OCI-LY7 (cell line): ENCODE data around the gene RXRA. TPM values are rescaled to one million over a fixed set of nuclear protein-coding genes. Genes with fewer than 3 reads are reported as not detected.

Experiments used
- BruUV-seq: library from RNA; stranded (reverse); fragments of 400-500 nt; replicated peaks from 2 replicates; lab custom pipeline; 2021; lab: Mats Ljungman, UMichigan
- CTCF ChIA-PET: fragments of 300-600 bp; sonication (Branson Sonifier 250); formaldehyde crosslinking; loops from one replicate; lab custom pipeline; 2022; ENCODE audit warnings: antibody characterized with exemption; ENCODE audit not compliant: unreplicated experiment; lab: Charles Lee
- POLR2A ChIA-PET: fragments of 300-600 bp; sonication (Branson Sonifier 250); formaldehyde crosslinking; loops from one replicate; lab custom pipeline; 2022; ENCODE audit warnings: antibody characterized with exemption; lab: Charles Lee
- DNase-seq: peaks from one replicate; pipeline ENCODE4 v3.0.0-alpha.2; 2015; ENCODE audit warnings: low spot score
- H2AFZ ChIP-seq: fragments of 200-600 bp; sonication (generic), shearing (Covaris generic); 2 replicates; pipeline ENCODE4 v1.6.1; 2014; ENCODE audit warnings: mild to moderate bottlenecking, antibody characterized with exemption, low read length, moderate library complexity
- H3K27ac ChIP-seq: fragments of 200-600 bp; sonication (generic); 2 replicates; pipeline ENCODE4 v1.5.1; 2014; ENCODE audit warnings: mixed run types, low read depth, mild to moderate bottlenecking, moderate library complexity, low read length, inconsistent platforms; ENCODE audit not compliant: poor library complexity, severe bottlenecking
- H3K36me3 ChIP-seq: fragments of 200-600 bp; sonication (generic); 2 replicates; pipeline ENCODE4 v1.6.1; 2014; ENCODE audit warnings: mild to moderate bottlenecking, antibody characterized with exemption, low read length, moderate library complexity, mixed read lengths; ENCODE audit not compliant: insufficient read depth
- H3K4me1 ChIP-seq: fragments of 200-600 bp; sonication (generic); 2 replicates; pipeline ENCODE4 v1.5.1; 2014; ENCODE audit warnings: mild to moderate bottlenecking, low read length; ENCODE audit not compliant: insufficient read depth, poor library complexity, severe bottlenecking
- H3K4me2 ChIP-seq: fragments of 200-600 bp; sonication (generic); 2 replicates; pipeline ENCODE4 v1.6.1; 2014; ENCODE audit warnings: mild to moderate bottlenecking, low read length
- H3K4me3 ChIP-seq: fragments of 200-600 bp; sonication (generic); 2 replicates; pipeline ENCODE4 v1.5.1; 2014; ENCODE audit warnings: mild to moderate bottlenecking, low read depth, low read length; ENCODE audit not compliant: poor library complexity, severe bottlenecking
- H3K79me2 ChIP-seq: fragments of 200-600 bp; sonication (generic); 2 replicates; pipeline ENCODE4 v1.6.1; 2016; ENCODE audit warnings: low read depth, mild to moderate bottlenecking, low read length, moderate library complexity, mixed read lengths; ENCODE audit not compliant: insufficient read depth
- H3K9me2 ChIP-seq: fragments of 200-600 bp; sonication (generic); 2 replicates; pipeline ENCODE4 v1.6.1; 2016; ENCODE audit warnings: mild to moderate bottlenecking, low read length, mixed read lengths; ENCODE audit not compliant: insufficient read depth
- H3K9me3 ChIP-seq: fragments of 200-600 bp; sonication (generic); 2 replicates; pipeline ENCODE4 v1.6.1; 2014; ENCODE audit warnings: mild to moderate bottlenecking, mixed run types, low read length, mixed read lengths
- H4K20me1 ChIP-seq: fragments of 200-600 bp; sonication (generic); 2 replicates; pipeline ENCODE4 v1.6.1; 2014; ENCODE audit warnings: mild to moderate bottlenecking, antibody characterized with exemption, low read length, moderate library complexity, mixed read lengths; ENCODE audit not compliant: insufficient read depth
- EZH2phosphoT487 ChIP-seq: fragments of 200-600 bp; sonication (generic); IDR thresholded peaks from 2 replicates; pipeline ENCODE4 v1.6.1; 2018; ENCODE audit warnings: low read depth, borderline replicate concordance, mild to moderate bottlenecking, mixed run types, antibody characterized with exemption, low read length, moderate library complexity, mixed read lengths
- intact Hi-C: fragments of 100-400 bp; cut with micrococcal nuclease; formaldehyde crosslinking; loops from one replicate; pipeline ENCODE4 v1.10.0; 2022; ENCODE audit not compliant: unreplicated experiment
- total RNA-seq, 2 experiments: library from RNA; depleted of rRNA in 1 of 2; stranded (reverse); fragments of >200 nt in 1 of 2; shearing (Covaris generic) in 1 of 2; gene quantifications; 2 replicates each; pipeline ENCODE4 v1.2.3, GENCODE V29; 2014 to 2022
- TF ChIP-seq, protein P1 (sequence below): fragments of 200-600 bp; sonication (generic); conservative IDR thresholded peaks from 2 replicates; pipeline ENCODE4 v1.5.1; 2014; ENCODE audit warnings: mild to moderate bottlenecking, antibody characterized with exemption, low read length, moderate library complexity, mixed read lengths

RXRA gene
- total RNA-seq, 2 experiments from 2014 or later: 0.25 to 0.40 TPM

DNA sequence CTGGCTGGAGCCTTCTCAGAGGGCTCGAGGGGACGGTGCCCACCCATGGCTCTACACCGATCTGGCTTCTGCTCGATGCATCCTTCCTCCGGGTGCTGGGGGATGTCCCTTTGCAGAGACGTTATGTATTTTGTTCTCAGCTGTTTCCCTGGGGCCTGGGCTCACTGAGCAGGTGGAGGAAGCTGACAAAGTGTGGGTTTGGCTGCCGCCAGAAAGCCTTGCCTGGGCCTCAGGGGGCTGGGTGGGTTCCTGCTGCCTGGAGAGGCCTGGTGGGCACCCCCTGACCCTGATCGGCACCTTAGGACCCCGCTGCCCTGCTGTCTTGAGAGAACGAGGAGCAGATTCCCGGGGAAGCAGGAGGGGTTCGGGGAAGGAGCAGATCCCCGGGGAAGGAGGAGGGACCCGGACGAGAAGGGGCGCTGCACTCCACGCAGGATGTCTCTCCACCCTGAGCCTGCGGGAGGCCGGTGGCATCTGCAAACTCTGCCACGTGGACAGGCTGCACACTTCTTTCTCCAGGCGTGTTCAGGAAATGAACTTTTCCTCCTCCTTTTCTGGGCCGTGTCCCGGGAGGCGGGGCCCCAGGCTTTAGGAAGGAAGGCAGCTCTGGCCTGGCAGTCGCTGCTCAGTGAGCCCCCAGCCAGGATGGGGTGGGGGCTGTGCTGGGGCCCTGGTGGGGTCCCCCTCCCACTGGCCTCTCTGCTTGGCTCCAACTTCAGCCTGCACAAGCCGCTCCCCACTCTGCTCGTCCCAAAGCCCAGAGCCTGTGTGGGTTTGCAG, 148.9 kb downstream of the RXRA start:
- Histone ChIP-seq H3K4me3 (no peak overlapping the region), H3K9me2 (no peaks in the 10 kb centered on the region), H2AFZ (no peak overlapping the region), H3K79me2 (no peaks in the 10 kb centered on the region), H3K36me3 (no peaks in the 10 kb centered on the region), H3K27ac (no peak overlapping the region), H4K20me1 (no peaks in the 10 kb centered on the region), H3K4me2 (no peak overlapping the region), H3K4me1 (no peaks in the 10 kb centered on the region), H3K9me3 (no peaks in the 10 kb centered on the region)
- intact Hi-C loops: no loop called here
- CTCF ChIA-PET: no interaction called here
- DNase-seq: no peak
- no TSS peak for BruUV-seq
- TF ChIP-seq EZH2phosphoT487: no peak
- TF ChIP-seq, protein P1, sequence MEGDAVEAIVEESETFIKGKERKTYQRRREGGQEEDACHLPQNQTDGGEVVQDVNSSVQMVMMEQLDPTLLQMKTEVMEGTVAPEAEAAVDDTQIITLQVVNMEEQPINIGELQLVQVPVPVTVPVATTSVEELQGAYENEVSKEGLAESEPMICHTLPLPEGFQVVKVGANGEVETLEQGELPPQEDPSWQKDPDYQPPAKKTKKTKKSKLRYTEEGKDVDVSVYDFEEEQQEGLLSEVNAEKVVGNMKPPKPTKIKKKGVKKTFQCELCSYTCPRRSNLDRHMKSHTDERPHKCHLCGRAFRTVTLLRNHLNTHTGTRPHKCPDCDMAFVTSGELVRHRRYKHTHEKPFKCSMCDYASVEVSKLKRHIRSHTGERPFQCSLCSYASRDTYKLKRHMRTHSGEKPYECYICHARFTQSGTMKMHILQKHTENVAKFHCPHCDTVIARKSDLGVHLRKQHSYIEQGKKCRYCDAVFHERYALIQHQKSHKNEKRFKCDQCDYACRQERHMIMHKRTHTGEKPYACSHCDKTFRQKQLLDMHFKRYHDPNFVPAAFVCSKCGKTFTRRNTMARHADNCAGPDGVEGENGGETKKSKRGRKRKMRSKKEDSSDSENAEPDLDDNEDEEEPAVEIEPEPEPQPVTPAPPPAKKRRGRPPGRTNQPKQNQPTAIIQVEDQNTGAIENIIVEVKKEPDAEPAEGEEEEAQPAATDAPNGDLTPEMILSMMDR: no peak
- POLR2A ChIA-PET: no interaction called here

DNA sequence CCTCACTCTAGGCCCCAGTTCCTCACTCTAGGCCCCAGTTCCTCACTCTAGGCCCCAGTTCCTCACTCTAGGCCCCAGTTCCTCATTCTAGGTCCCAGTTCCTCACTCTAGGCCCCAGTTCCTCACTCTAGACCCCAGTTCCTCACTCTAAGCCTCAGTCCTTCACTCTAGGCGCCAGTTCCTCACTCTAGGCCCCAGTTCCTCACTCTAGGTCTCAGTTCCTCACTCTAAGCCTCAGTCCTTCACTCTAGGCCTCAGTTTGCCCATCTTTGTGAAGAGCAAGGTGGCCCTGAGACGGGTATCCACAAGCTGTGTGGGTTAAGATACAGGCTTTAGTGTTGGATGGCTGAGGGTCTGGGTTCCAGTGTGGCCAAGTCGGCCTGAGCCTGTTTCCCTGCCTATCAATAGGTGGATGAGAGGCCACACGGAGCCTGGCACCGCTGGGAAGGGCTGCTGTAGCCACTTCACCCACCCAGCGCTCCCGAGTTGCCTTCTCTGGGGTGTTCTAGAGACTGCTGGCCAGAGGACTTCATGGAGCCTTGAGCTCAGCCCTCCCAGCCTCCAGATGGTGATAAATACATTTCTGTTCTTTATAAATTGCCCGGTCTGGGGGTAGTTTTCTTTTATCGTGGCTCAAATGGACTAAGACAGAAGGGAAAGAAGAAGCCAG, 150.2 kb downstream of the RXRA start:
- intact Hi-C loops: no loop called here
- Histone ChIP-seq H3K4me2 (no peak overlapping the region), H3K27ac (no peak overlapping the region), H3K36me3 (no peaks in the 10 kb centered on the region), H3K4me3 (no peak overlapping the region), H3K9me2 (no peaks in the 10 kb centered on the region), H4K20me1 (no peaks in the 10 kb centered on the region), H3K9me3 (no peaks in the 10 kb centered on the region), H2AFZ (no peak overlapping the region), H3K4me1 (no peaks in the 10 kb centered on the region), H3K79me2 (no peaks in the 10 kb centered on the region)
- TF ChIP-seq EZH2phosphoT487: no peak
- TF ChIP-seq, protein P1: no peak
- DNase-seq: no peak
- ChIA-PET POLR2A (no interaction called here), CTCF (no interaction called here)
- BruUV-seq: no TSS peak

DNA sequence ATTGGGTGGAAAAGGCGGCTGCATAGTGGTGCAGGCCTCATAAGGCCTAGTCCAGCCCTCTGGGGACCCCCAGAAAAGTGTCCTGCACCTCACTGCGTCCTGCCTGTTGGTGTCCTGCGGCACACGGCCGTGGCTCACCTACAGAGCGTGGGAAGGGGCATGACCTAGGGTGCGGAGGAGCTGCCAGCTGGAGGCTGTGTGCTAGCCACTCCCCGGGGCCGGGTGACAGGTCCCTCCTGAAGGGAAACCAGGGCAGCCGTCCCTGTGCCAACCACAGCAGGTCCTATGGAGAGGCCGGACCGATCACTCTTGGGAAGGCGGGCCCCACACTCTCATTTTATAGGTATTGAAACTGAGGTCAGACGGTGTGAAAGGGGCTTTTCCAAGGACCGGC, 150.7 kb downstream of the RXRA start:
- intact Hi-C loops: no loop called here
- Histone ChIP-seq H3K36me3 (no peaks in the 10 kb centered on the region), H3K9me3 (no peaks in the 10 kb centered on the region), H3K4me2 (no peak overlapping the region), H2AFZ (no peak overlapping the region), H4K20me1 (no peaks in the 10 kb centered on the region), H3K79me2 (no peaks in the 10 kb centered on the region), H3K9me2 (no peaks in the 10 kb centered on the region), H3K4me1 (no peaks in the 10 kb centered on the region), H3K27ac (no peak overlapping the region), H3K4me3 (no peak overlapping the region)
- TF ChIP-seq EZH2phosphoT487: no peak
- TF ChIP-seq, protein P1: no peak
- DNase-seq: no peak
- BruUV-seq: no TSS peak
- ChIA-PET CTCF (no interaction called here), POLR2A (no interaction called here)
